OCI-LY7 (cell line): ENCODE data around the gene PTGDR. TPM values are rescaled to one million over a fixed set of nuclear protein-coding genes. Genes with fewer than 3 reads are reported as not detected.

ENCODE experiments used
- BruUV-seq: library from RNA; stranded (reverse); fragments of 400-500 nt; replicated peaks from 2 replicates; lab custom pipeline; 2021; lab: Mats Ljungman, UMichigan
- CTCF ChIA-PET: fragments of 300-600 bp; sonication (Branson Sonifier 250); formaldehyde crosslinking; loops from one replicate; lab custom pipeline; 2022; ENCODE audit warnings: antibody characterized with exemption; ENCODE audit not compliant: unreplicated experiment; lab: Charles Lee
- POLR2A ChIA-PET: fragments of 300-600 bp; sonication (Branson Sonifier 250); formaldehyde crosslinking; loops from one replicate; lab custom pipeline; 2022; ENCODE audit warnings: antibody characterized with exemption; lab: Charles Lee
- DNase-seq: peaks from one replicate; pipeline ENCODE4 v3.0.0-alpha.2; 2015; ENCODE audit warnings: low spot score
- H2AFZ ChIP-seq: fragments of 200-600 bp; sonication (generic), shearing (Covaris generic); 2 replicates; pipeline ENCODE4 v1.6.1; 2014; ENCODE audit warnings: mild to moderate bottlenecking, antibody characterized with exemption, low read length, moderate library complexity
- H3K27ac ChIP-seq: fragments of 200-600 bp; sonication (generic); 2 replicates; pipeline ENCODE4 v1.5.1; 2014; ENCODE audit warnings: mixed run types, low read depth, mild to moderate bottlenecking, moderate library complexity, low read length, inconsistent platforms; ENCODE audit not compliant: poor library complexity, severe bottlenecking
- H3K36me3 ChIP-seq: fragments of 200-600 bp; sonication (generic); 2 replicates; pipeline ENCODE4 v1.6.1; 2014; ENCODE audit warnings: mild to moderate bottlenecking, antibody characterized with exemption, low read length, moderate library complexity, mixed read lengths; ENCODE audit not compliant: insufficient read depth
- H3K4me1 ChIP-seq: fragments of 200-600 bp; sonication (generic); 2 replicates; pipeline ENCODE4 v1.5.1; 2014; ENCODE audit warnings: mild to moderate bottlenecking, low read length; ENCODE audit not compliant: insufficient read depth, poor library complexity, severe bottlenecking
- H3K4me2 ChIP-seq: fragments of 200-600 bp; sonication (generic); 2 replicates; pipeline ENCODE4 v1.6.1; 2014; ENCODE audit warnings: mild to moderate bottlenecking, low read length
- H3K4me3 ChIP-seq: fragments of 200-600 bp; sonication (generic); 2 replicates; pipeline ENCODE4 v1.5.1; 2014; ENCODE audit warnings: mild to moderate bottlenecking, low read depth, low read length; ENCODE audit not compliant: poor library complexity, severe bottlenecking
- H3K79me2 ChIP-seq: fragments of 200-600 bp; sonication (generic); 2 replicates; pipeline ENCODE4 v1.6.1; 2016; ENCODE audit warnings: low read depth, mild to moderate bottlenecking, low read length, moderate library complexity, mixed read lengths; ENCODE audit not compliant: insufficient read depth
- H3K9me2 ChIP-seq: fragments of 200-600 bp; sonication (generic); 2 replicates; pipeline ENCODE4 v1.6.1; 2016; ENCODE audit warnings: mild to moderate bottlenecking, low read length, mixed read lengths; ENCODE audit not compliant: insufficient read depth
- H3K9me3 ChIP-seq: fragments of 200-600 bp; sonication (generic); 2 replicates; pipeline ENCODE4 v1.6.1; 2014; ENCODE audit warnings: mild to moderate bottlenecking, mixed run types, low read length, mixed read lengths
- H4K20me1 ChIP-seq: fragments of 200-600 bp; sonication (generic); 2 replicates; pipeline ENCODE4 v1.6.1; 2014; ENCODE audit warnings: mild to moderate bottlenecking, antibody characterized with exemption, low read length, moderate library complexity, mixed read lengths; ENCODE audit not compliant: insufficient read depth
- CTCF ChIP-seq: fragments of 200-600 bp; sonication (generic); conservative IDR thresholded peaks from 2 replicates; pipeline ENCODE4 v1.5.1; 2014; ENCODE audit warnings: mild to moderate bottlenecking, antibody characterized with exemption, low read length, moderate library complexity, mixed read lengths
- EZH2phosphoT487 ChIP-seq: fragments of 200-600 bp; sonication (generic); IDR thresholded peaks from 2 replicates; pipeline ENCODE4 v1.6.1; 2018; ENCODE audit warnings: low read depth, borderline replicate concordance, mild to moderate bottlenecking, mixed run types, antibody characterized with exemption, low read length, moderate library complexity, mixed read lengths
- intact Hi-C: fragments of 100-400 bp; cut with micrococcal nuclease; formaldehyde crosslinking; loops from one replicate; pipeline ENCODE4 v1.10.0; 2022; ENCODE audit not compliant: unreplicated experiment
- total RNA-seq, 2 experiments: library from RNA; depleted of rRNA in 1 of 2; stranded (reverse); fragments of >200 nt in 1 of 2; shearing (Covaris generic) in 1 of 2; gene quantifications; 2 replicates each; pipeline ENCODE4 v1.2.3, GENCODE V29; 2014 to 2022

Gene PTGDR
- total RNA-seq, 2 experiments from 2014 or later: not detected

DNA sequence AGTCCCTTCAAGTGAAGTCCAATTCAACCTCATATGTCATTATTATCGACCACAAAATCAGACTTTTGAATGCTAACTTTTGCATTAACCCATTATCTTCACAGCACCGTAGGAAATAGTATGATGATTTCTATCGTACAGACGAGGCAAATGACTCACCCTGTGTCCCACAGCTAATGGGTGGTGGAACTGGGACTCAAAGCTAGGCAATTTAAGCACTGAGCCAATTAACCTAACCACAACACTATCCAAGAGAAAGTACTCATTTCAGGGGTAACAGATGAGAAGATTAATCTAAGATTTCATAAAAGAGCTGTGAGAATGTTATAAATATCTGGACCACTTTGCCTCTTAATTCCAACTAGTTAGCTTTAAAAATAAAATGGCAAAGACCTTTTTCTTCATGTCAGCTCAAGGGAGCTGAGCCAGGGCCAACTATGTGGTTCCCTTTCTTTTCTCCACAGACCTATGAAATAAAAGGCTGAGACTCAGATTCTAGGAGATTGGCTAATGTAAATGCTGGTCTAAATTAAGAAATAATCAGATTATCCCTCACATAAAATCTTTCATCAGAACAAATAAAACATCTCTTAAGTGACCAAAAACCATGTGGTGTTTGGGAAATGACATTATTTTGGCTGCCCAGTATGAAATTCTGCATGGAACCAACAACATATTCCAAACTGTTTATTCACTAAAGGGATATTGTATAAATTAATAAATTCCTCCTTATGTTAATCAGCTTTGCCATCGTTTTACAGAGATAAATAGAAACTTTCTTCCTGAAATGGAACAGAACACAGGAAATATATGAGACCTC, 51.5 kb downstream of the PTGDR start:
- intact Hi-C loops: no loop called here
- no peak overlapping the region for H3K27ac ChIP-seq
- no peak overlapping the region for H2AFZ ChIP-seq
- H3K36me3 ChIP-seq: no peaks in the 10 kb centered on the region
- CTCF ChIA-PET: no interaction called here
- H3K4me3 ChIP-seq: no peak overlapping the region
- POLR2A ChIA-PET: interaction anchor here (0.7 to 1.3 kb wide), 4 partner anchors 9 to 43 kb away, joined by 3 to 4 read pairs (median 4); no protein-coding TSS in a partner anchor
- no peaks in the 10 kb centered on the region for H3K79me2 ChIP-seq
- no peaks in the 10 kb centered on the region for H3K4me1 ChIP-seq
- no peak for DNase-seq
- no peak for TF ChIP-seq EZH2phosphoT487
- no peak for TF ChIP-seq CTCF
- H3K9me2 ChIP-seq: no peaks in the 10 kb centered on the region
- H3K9me3 ChIP-seq: peaks cover 13% of the 10 kb centered on the region; the same call in 1 of the 2 replicates
- no peaks in the 10 kb centered on the region for H4K20me1 ChIP-seq
- BruUV-seq: no TSS peak
- H3K4me2 ChIP-seq: no peak overlapping the region

DNA sequence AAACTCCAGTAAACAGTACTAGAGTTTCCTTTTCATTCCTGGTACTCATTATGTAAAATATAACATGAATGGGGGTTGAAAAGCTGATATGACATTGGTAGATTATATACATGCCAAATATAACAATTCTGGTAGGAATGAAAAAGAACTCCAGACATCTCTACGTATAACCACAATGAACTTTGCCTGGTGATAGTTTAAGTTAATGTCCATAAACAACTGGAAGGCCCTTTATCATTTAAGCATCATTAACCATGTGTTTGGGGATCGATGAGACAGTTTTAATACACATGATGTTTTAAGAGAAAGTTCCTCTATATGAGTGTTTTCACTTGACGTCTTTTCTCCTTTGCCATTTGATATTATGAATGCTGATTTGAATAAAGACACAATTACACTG, 52.4 kb downstream of the PTGDR start:
- peaks cover 7% of the 10 kb centered on the region for H3K4me1 ChIP-seq
- CTCF ChIA-PET: no interaction called here
- BruUV-seq: no TSS peak

More for the DNA sequence above, 52.4 kb downstream of the PTGDR start:
- no peaks in the 10 kb centered on the region for H3K36me3 ChIP-seq
- H4K20me1 ChIP-seq: no peaks in the 10 kb centered on the region
- no peak overlapping the region for H3K4me2 ChIP-seq
- H3K9me3 ChIP-seq: peaks cover 15% of the 10 kb centered on the region; the same call in 1 of the 2 replicates
- TF ChIP-seq CTCF (no peak), EZH2phosphoT487 (no peak)
- H3K79me2 ChIP-seq: no peaks in the 10 kb centered on the region
- intact Hi-C loops: no loop called here
- POLR2A ChIA-PET: interaction anchor here (0.7 to 1.2 kb wide), 2 partner anchors 15 to 43 kb away, joined by 3 to 4 read pairs; no protein-coding TSS in a partner anchor
- no peak overlapping the region for H3K27ac ChIP-seq
- H2AFZ ChIP-seq: no peak overlapping the region
- H3K9me2 ChIP-seq: no peaks in the 10 kb centered on the region
- DNase-seq: no peak
- no peak overlapping the region for H3K4me3 ChIP-seq
